DMS 273 treated with DMSO at 0.1 percent for 48 hours (cell line): ENCODE measurements around the gene UBE2E2.

ENCODE experiments used
- DNase-seq: peaks from one replicate; lab custom pipeline; 2025; lab: John Stamatoyannopoulos, UW

UBE2E2 gene

GRCh38 chr3:23546181-23546580 lies 343.1 kb downstream of the UBE2E2 start:
- no peak for DNase-seq

- no peak for DNase-seq
Observed at GRCh38 chr3:23547905-23548650, 345.0 kb downstream of the UBE2E2 start.

- DNase-seq: no peak
Observed at GRCh38 chr3:23548706-23549105, 345.6 kb downstream of the UBE2E2 start.

GRCh38 chr3:23549148-23549910 lies 346.2 kb downstream of the UBE2E2 start:
- no peak for DNase-seq

- DNase-seq: no peak
Observed at GRCh38 chr3:23550402-23550801, 347.3 kb downstream of the UBE2E2 start.

- no peak for DNase-seq
Observed at GRCh38 chr3:23552506-23552905, 349.4 kb downstream of the UBE2E2 start.

- no peak for DNase-seq
Observed at GRCh38 chr3:23553353-23553752, 350.2 kb downstream of the UBE2E2 start.

GRCh38 chr3:23565041-23565775 lies 362.1 kb downstream of the UBE2E2 start:
- no peak for DNase-seq

GRCh38 chr3:23566499-23566898 lies 363.4 kb downstream of the UBE2E2 start:
- no peak for DNase-seq

GRCh38 chr3:23567917-23568316 lies 364.8 kb downstream of the UBE2E2 start:
- DNase-seq: no peak

- DNase-seq: no peak
Observed at GRCh38 chr3:23573827-23574226, 370.7 kb downstream of the UBE2E2 start.

GRCh38 chr3:23574822-23575315 lies 371.7 kb downstream of the UBE2E2 start:
- DNase-seq: no peak

- DNase-seq: no peak
Observed at GRCh38 chr3:23575697-23576096, 372.6 kb downstream of the UBE2E2 start.

- DNase-seq: no peak
Observed at GRCh38 chr3:23576379-23576959, 373.3 kb downstream of the UBE2E2 start.

GRCh38 chr3:23580096-23580713 lies 377.1 kb downstream of the UBE2E2 start:
- DNase-seq: no peak

- no peak for DNase-seq
Observed at GRCh38 chr3:23583980-23584740, 381.0 kb downstream of the UBE2E2 start.

- no peak for DNase-seq
Observed at GRCh38 chr3:23587513-23587912, 384.4 kb downstream of the UBE2E2 start.

GRCh38 chr3:23588547-23588946 lies 385.4 kb downstream of the UBE2E2 start:
- DNase-seq: no peak

GRCh38 chr3:23589602-23590001 lies 386.5 kb downstream of the UBE2E2 start:
- DNase-seq: no peak

GRCh38 chr3:23590424-23591273 lies 387.5 kb downstream of the UBE2E2 start:
- no peak for DNase-seq
